ENCODE data around the gene B3GNT7.
"Not testable (repeated sequence)": the region's sequence is repeated elsewhere in the genome, so short reads cannot be mapped to it uniquely, and the experiment has no call there.

Gene B3GNT7

DNA sequence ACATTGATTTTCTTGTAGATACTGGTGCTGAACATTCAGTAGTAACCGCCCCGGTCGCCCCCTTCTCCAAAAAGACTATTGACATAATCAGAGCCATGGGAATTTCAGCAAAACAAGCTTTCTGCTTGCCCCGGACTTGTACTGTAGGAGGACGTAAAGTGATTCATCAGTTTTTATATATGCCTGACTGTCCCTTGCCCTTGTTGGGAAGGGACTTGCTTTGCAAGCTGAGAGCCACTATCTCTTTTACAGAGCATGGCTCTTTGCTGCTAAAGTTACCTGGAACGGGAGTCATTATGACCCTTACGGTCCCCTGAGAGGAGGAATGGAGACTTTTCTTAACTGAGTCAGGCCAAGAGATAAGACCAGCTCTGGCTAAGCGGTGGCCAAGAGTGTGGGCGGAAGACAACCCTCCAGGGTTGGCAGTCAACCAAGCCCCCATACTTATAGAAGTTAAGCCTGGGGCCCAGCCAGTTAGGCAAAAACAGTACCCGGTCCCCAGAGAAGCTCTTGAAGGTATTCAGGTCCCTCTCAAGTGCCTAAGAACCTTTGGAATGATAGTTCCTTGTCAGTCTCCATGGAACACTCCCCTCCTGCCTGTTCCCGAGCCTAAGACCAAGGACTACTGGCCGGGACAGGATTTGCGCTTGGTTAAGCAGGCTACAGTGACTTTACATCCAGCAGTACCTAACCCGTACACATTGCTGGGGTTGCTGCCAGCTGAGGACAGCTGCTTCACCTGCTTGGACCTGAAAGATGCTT is 8.1 kb downstream of the B3GNT7 start:
- not testable (repeated sequence) for H2AK5ac ChIP-seq (ENCODE audit: low read depth, low read length); H2AFZ ChIP-seq (ENCODE audit: low read length); H4K91ac ChIP-seq (ENCODE audit: low read depth, low read length, poor library complexity); DNase-seq (ENCODE audit: low spot score); H3K9ac ChIP-seq (ENCODE audit: low read depth, low read length, poor library complexity); H3K79me1 ChIP-seq (ENCODE audit: low read depth, low read length); H3K4me3 ChIP-seq (ENCODE audit: low read length in 2 of 2); H3K23ac ChIP-seq (ENCODE audit: low read depth, low read length, poor library complexity); H3K14ac ChIP-seq (ENCODE audit: low read length); H3K9me3 ChIP-seq (replicated peaks in 1 of 2; ENCODE audit: control insufficient read depth in 2 of 2, insufficient read depth in 1 of 2, low read depth in 1 of 2, low read length in 2 of 2); H3K27ac ChIP-seq (replicated peaks; ENCODE audit: low read length); H2BK120ac ChIP-seq (ENCODE audit: low read depth, low read length); H3K36me3 ChIP-seq (replicated peaks in 1 of 2; ENCODE audit: control insufficient read depth in 2 of 2, insufficient read depth in 2 of 2, low read length in 2 of 2); H3K4me1 ChIP-seq (ENCODE audit: control insufficient read depth in 2 of 2, insufficient read depth in 1 of 2, low read depth in 1 of 2, low read length in 2 of 2); H3K4me2 ChIP-seq (ENCODE audit: insufficient read depth, low read length, poor library complexity, severe bottlenecking); H2BK12ac ChIP-seq (ENCODE audit: low read length); H2BK5ac ChIP-seq (ENCODE audit: low read length); H3K4ac ChIP-seq (ENCODE audit: low read length); H3K18ac ChIP-seq (ENCODE audit: low read length); H2BK15ac ChIP-seq (ENCODE audit: low read length); H4K8ac ChIP-seq (ENCODE audit: low read depth, low read length)
- H3K27me3 ChIP-seq (ENCODE audit: control insufficient read depth in 3 of 3, insufficient read depth in 3 of 3, low read depth in 1 of 3, low read length in 3 of 3): peaks cover 0 to 15% (median 0%) of the 10 kb centered on the region in 3 experiments
- WGBS, 2 donors (ENCODE audit: extremely low coverage in 2 of 2, insufficient read length in 2 of 2, insufficient replicate concordance in 1 of 2): no CpG with 5 or more reads among the region's 14 CpGs

DNA sequence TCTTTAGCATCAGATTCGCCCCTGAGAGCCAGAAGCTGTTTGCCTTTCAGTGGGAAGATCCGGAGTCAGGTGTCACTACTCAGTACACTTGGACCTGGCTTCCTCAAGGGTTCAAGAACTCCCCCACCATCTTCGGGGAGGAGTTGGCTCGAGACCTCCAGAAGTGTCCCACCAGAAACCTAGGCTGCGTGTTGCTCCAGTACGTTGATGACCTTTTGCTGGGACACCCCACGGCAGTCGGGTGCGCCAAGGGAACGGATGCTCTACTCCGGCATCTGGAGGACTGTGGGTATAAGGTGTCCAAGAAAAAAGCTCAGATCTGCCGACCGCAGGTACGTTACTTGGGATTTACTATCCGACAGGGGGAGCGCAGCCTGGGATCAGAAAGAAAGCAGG is 8.7 kb downstream of the B3GNT7 start:
- not testable (repeated sequence) for DNase-seq (ENCODE audit: low spot score); H3K4me3 ChIP-seq (ENCODE audit: low read length in 2 of 2); H2BK12ac ChIP-seq (ENCODE audit: low read length); H3K9me3 ChIP-seq (replicated peaks in 1 of 2; ENCODE audit: control insufficient read depth in 2 of 2, insufficient read depth in 1 of 2, low read depth in 1 of 2, low read length in 2 of 2); H2BK120ac ChIP-seq (ENCODE audit: low read depth, low read length); H2BK5ac ChIP-seq (ENCODE audit: low read length); H3K23ac ChIP-seq (ENCODE audit: low read depth, low read length, poor library complexity); H2AFZ ChIP-seq (ENCODE audit: low read length); H3K4me2 ChIP-seq (ENCODE audit: insufficient read depth, low read length, poor library complexity, severe bottlenecking); H3K18ac ChIP-seq (ENCODE audit: low read length); H3K9ac ChIP-seq (ENCODE audit: low read depth, low read length, poor library complexity); H3K4ac ChIP-seq (ENCODE audit: low read length); H3K36me3 ChIP-seq (replicated peaks in 1 of 2; ENCODE audit: control insufficient read depth in 2 of 2, insufficient read depth in 2 of 2, low read length in 2 of 2); H3K79me1 ChIP-seq (ENCODE audit: low read depth, low read length); H4K8ac ChIP-seq (ENCODE audit: low read depth, low read length); H3K27ac ChIP-seq (replicated peaks; ENCODE audit: low read length); H4K91ac ChIP-seq (ENCODE audit: low read depth, low read length, poor library complexity); H3K4me1 ChIP-seq (ENCODE audit: control insufficient read depth in 2 of 2, insufficient read depth in 1 of 2, low read depth in 1 of 2, low read length in 2 of 2); H3K14ac ChIP-seq (ENCODE audit: low read length); H2BK15ac ChIP-seq (ENCODE audit: low read length); H2AK5ac ChIP-seq (ENCODE audit: low read depth, low read length)
- no CpG with 5 or more reads among the region's 16 CpGs for WGBS, 2 donors (ENCODE audit: extremely low coverage in 2 of 2, insufficient read length in 2 of 2, insufficient replicate concordance in 1 of 2)
- peaks cover 0 to 12% (median 0%) of the 10 kb centered on the region in 3 experiments for H3K27me3 ChIP-seq (ENCODE audit: control insufficient read depth in 3 of 3, insufficient read depth in 3 of 3, low read depth in 1 of 3, low read length in 3 of 3)

DNA sequence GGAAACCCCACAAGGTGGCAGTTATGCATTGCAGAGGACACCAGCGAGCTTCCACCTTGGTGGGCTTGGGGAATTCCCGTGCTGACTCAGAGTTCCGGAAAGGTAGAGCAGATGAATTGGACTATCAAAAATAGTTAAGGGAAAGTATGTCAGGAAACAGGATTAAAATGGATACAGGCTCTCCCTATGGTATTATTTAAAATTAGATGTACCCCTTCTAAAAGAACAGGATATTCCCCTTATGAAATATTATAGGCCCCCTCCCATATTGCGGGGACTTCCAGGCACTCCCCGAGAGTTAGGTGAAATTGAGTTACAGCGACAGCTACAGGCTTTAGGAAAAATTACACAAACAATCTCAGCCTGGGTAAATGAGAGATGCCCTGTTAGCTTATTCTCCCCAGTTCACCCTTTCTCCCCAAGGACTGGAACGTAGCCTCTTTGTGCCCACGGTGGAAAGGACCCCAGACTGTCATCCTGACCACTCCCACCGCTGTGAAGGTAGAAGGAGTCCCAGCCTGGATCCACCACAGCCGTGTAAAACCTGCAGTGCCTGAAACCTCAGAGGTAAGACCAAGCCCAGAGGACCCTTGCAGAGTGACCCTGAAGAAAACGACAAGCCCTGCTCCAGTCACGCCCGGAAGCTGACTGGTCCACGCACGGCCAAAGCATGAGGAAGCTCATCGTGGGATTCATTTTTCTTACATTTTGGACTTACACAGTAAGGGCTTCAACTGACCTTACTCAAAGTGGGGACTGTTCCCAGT is 10.3 kb downstream of the B3GNT7 start:
- H2BK120ac ChIP-seq (ENCODE audit: low read depth, low read length); H3K36me3 ChIP-seq (replicated peaks in 1 of 2; ENCODE audit: control insufficient read depth in 2 of 2, insufficient read depth in 2 of 2, low read length in 2 of 2); H3K23ac ChIP-seq (ENCODE audit: low read depth, low read length, poor library complexity); H4K8ac ChIP-seq (ENCODE audit: low read depth, low read length); H3K27ac ChIP-seq (replicated peaks; ENCODE audit: low read length); H3K4me1 ChIP-seq (ENCODE audit: control insufficient read depth in 2 of 2, insufficient read depth in 1 of 2, low read depth in 1 of 2, low read length in 2 of 2); DNase-seq (ENCODE audit: low spot score); H2AK5ac ChIP-seq (ENCODE audit: low read depth, low read length); H3K79me1 ChIP-seq (ENCODE audit: low read depth, low read length); H3K4ac ChIP-seq (ENCODE audit: low read length); H3K18ac ChIP-seq (ENCODE audit: low read length); H3K4me2 ChIP-seq (ENCODE audit: insufficient read depth, low read length, poor library complexity, severe bottlenecking); H2BK12ac ChIP-seq (ENCODE audit: low read length); H3K14ac ChIP-seq (ENCODE audit: low read length); H2BK5ac ChIP-seq (ENCODE audit: low read length); H2BK15ac ChIP-seq (ENCODE audit: low read length); H3K9ac ChIP-seq (ENCODE audit: low read depth, low read length, poor library complexity); H4K91ac ChIP-seq (ENCODE audit: low read depth, low read length, poor library complexity); H3K4me3 ChIP-seq (ENCODE audit: low read length in 2 of 2); H3K27me3 ChIP-seq (ENCODE audit: control insufficient read depth in 3 of 3, insufficient read depth in 3 of 3, low read depth in 1 of 3, low read length in 3 of 3): not testable (repeated sequence)
- Histone ChIP-seq H3K9me3 (replicated peaks in 1 of 2; ENCODE audit: control insufficient read depth in 2 of 2, insufficient read depth in 1 of 2, low read depth in 1 of 2, low read length in 2 of 2) (peaks cover 7 to 15% of the 10 kb centered on the region in 2 donors), H2AFZ (ENCODE audit: low read length) (peak overlapping the region; percentile 56)
- no CpG with 5 or more reads among the region's 16 CpGs for WGBS, 2 donors (ENCODE audit: extremely low coverage in 2 of 2, insufficient read length in 2 of 2, insufficient replicate concordance in 1 of 2)

DNA sequence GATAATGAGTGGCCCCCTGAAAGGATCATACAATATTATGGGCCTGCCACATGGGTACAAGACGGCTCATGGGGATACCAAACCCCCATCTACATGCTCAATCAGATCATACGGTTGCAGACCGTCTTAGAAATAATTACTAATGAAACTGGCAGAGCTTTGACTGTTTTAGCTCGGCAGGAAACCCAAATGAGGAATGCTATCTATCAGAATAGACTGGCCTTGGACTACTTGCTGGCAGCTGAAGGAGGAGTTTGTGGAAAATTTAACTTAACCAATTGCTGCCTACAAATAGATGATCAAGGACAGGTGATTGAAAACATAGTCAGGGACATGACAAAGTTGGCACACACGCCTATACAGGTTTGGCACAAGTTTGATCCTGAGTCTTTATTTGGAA is 12.2 kb downstream of the B3GNT7 start:
- H4K8ac ChIP-seq (ENCODE audit: low read depth, low read length); H3K79me1 ChIP-seq (ENCODE audit: low read depth, low read length); H2BK5ac ChIP-seq (ENCODE audit: low read length); H3K4ac ChIP-seq (ENCODE audit: low read length); H3K4me2 ChIP-seq (ENCODE audit: insufficient read depth, low read length, poor library complexity, severe bottlenecking); H2AK5ac ChIP-seq (ENCODE audit: low read depth, low read length); H2BK120ac ChIP-seq (ENCODE audit: low read depth, low read length); H3K36me3 ChIP-seq (replicated peaks in 1 of 2; ENCODE audit: control insufficient read depth in 2 of 2, insufficient read depth in 2 of 2, low read length in 2 of 2); H3K23ac ChIP-seq (ENCODE audit: low read depth, low read length, poor library complexity); H3K14ac ChIP-seq (ENCODE audit: low read length); H2AFZ ChIP-seq (ENCODE audit: low read length); H3K18ac ChIP-seq (ENCODE audit: low read length); H3K4me3 ChIP-seq (ENCODE audit: low read length in 2 of 2); H3K9ac ChIP-seq (ENCODE audit: low read depth, low read length, poor library complexity); H3K4me1 ChIP-seq (ENCODE audit: control insufficient read depth in 2 of 2, insufficient read depth in 1 of 2, low read depth in 1 of 2, low read length in 2 of 2); H3K27ac ChIP-seq (replicated peaks; ENCODE audit: low read length); H2BK12ac ChIP-seq (ENCODE audit: low read length); H4K91ac ChIP-seq (ENCODE audit: low read depth, low read length, poor library complexity); DNase-seq (ENCODE audit: low spot score); H2BK15ac ChIP-seq (ENCODE audit: low read length): not testable (repeated sequence)
- H3K9me3 ChIP-seq (replicated peaks in 1 of 2; ENCODE audit: control insufficient read depth in 2 of 2, insufficient read depth in 1 of 2, low read depth in 1 of 2, low read length in 2 of 2): peaks cover 7 to 22% of the 10 kb centered on the region in 2 donors
- no CpG with 5 or more reads among the region's 5 CpGs for WGBS, 2 donors (ENCODE audit: extremely low coverage in 2 of 2, insufficient read length in 2 of 2, insufficient replicate concordance in 1 of 2)
- H3K27me3 ChIP-seq (ENCODE audit: control insufficient read depth in 3 of 3, insufficient read depth in 3 of 3, low read depth in 1 of 3, low read length in 3 of 3): peaks cover 0 to 13% (median 0%) of the 10 kb centered on the region in 3 experiments
